GM12878 (cell line): Measurements from ENCODE around the gene COQ9. TPM values are rescaled to one million over a fixed set of nuclear protein-coding genes. Genes with fewer than 3 reads are reported as not detected.

ENCODE experiments used
- ATAC-seq: fragments of 200-7000 bp; cut with Tn5 transposase; 3 replicates; pipeline ENCODE4 v1.9.1; 2020; ENCODE audit warnings: mild to moderate bottlenecking, moderate library complexity
- BruUV-seq: library from RNA; stranded (reverse); fragments of 400-500 nt; replicated peaks from 2 replicates; lab custom pipeline; 2021; lab: Mats Ljungman, UMichigan
- CTCF ChIA-PET: fragments of 300-600 bp; sonication (Branson Sonifier 250); formaldehyde crosslinking; extraction: SDS; loops from one replicate; lab custom pipeline; 2021; ENCODE audit warnings: inconsistent platforms; lab: Yijun Ruan, JAX
- POLR2A ChIA-PET: fragments of 350-600 bp; formaldehyde crosslinking; extraction: SDS; loops from one replicate; lab custom pipeline; 2021; ENCODE audit warnings: inconsistent platforms; lab: Charles Lee
- RAD21 ChIA-PET: fragments of 300-600 bp; sonication (Branson Sonifier 250); formaldehyde crosslinking; loops from one replicate; lab custom pipeline; 2023; ENCODE audit warnings: antibody characterized with exemption; ENCODE audit not compliant: unreplicated experiment; lab: Charles Lee
- SMC1A ChIA-PET: fragments of 300-600 bp; sonication (Branson Sonifier 250); formaldehyde crosslinking; loops from one replicate; lab custom pipeline; 2023; ENCODE audit not compliant: unreplicated experiment, uncharacterized antibody; lab: Charles Lee
- DNase-seq: peaks from one replicate; pipeline ENCODE4 v3.0.0-alpha.2; 2011; ENCODE audit warnings: low read depth, low spot score
- FAIRE-seq: peaks from 3 replicates; lab custom pipeline; 2011; peaks lifted over from hg19 to GRCh38; lab: Jason Lieb, UNC
- H2AFZ ChIP-seq: 2 replicates; pipeline ENCODE4 v1.6.0; 2011; ENCODE audit warnings: low read depth, low read length, control low read depth; ENCODE audit not compliant: control insufficient read depth
- H3K27ac ChIP-seq: 2 replicates; pipeline ENCODE4 v1.5.1; 2011; ENCODE audit warnings: control low read depth; ENCODE audit not compliant: control insufficient read depth, insufficient read depth
- H3K27me3 ChIP-seq, 2 experiments: replicated peaks in 1 of 2; 2 replicates each; pipeline versions ENCODE4 v1.6.0 to v1.6.1; 2011; ENCODE audit warnings: low read length in 1 of 2; ENCODE audit not compliant: control insufficient read depth in 2 of 2, insufficient read depth in 2 of 2
- H3K36me3 ChIP-seq, 2 experiments: 2 replicates each; pipeline ENCODE4 v1.5.1; 2011; ENCODE audit warnings: low read length in 1 of 2; ENCODE audit not compliant: control insufficient read depth in 2 of 2, insufficient read depth in 2 of 2
- H3K4me1 ChIP-seq: 2 replicates; pipeline ENCODE4 v1.6.1; 2011; ENCODE audit warnings: mild to moderate bottlenecking, low read length, moderate library complexity, mixed read lengths; ENCODE audit not compliant: control insufficient read depth, insufficient read depth
- H3K4me2 ChIP-seq: 2 replicates; pipeline ENCODE4 v1.6.0; 2011; ENCODE audit warnings: control low read depth; ENCODE audit not compliant: control insufficient read depth, insufficient read depth
- H3K4me3 ChIP-seq: fragments of 200-600 bp; sonication (generic); 2 replicates; pipeline ENCODE4 v1.5.1; 2016
- H3K79me2 ChIP-seq: 2 replicates; pipeline ENCODE4 v1.6.0; 2011; ENCODE audit warnings: low read length; ENCODE audit not compliant: control insufficient read depth, insufficient read depth
- H3K9ac ChIP-seq: 2 replicates; pipeline ENCODE4 v1.8.0; 2011; ENCODE audit warnings: low read length, control low read depth, mixed read lengths; ENCODE audit not compliant: control insufficient read depth, insufficient read depth
- H3K9me3 ChIP-seq: replicated peaks from 3 replicates; pipeline ENCODE4 v1.5.1; 2011; ENCODE audit warnings: mild to moderate bottlenecking, low read length; ENCODE audit not compliant: control insufficient read depth, insufficient read depth
- H4K20me1 ChIP-seq: 2 replicates; pipeline ENCODE4 v1.6.0; 2011; ENCODE audit not compliant: control insufficient read depth, insufficient read depth
- CBX3 ChIP-seq: fragments of 200-600 bp; sonication (generic); IDR thresholded peaks from 2 replicates; pipeline ENCODE4 v1.6.1; 2016; ENCODE audit warnings: low read depth, borderline replicate concordance
- DPF2 ChIP-seq: fragments of 450-650 bp; IDR thresholded peaks from 2 replicates; pipeline ENCODE4 v1.6.1; 2017; ENCODE audit warnings: mild to moderate bottlenecking
- EED ChIP-seq: sonication (generic); IDR thresholded peaks from 2 replicates; pipeline ENCODE4 v1.6.1; 2016; ENCODE audit warnings: antibody characterized with exemption, low read depth
- IKZF2 ChIP-seq, 2 experiments: fragments of 450-650 bp; IDR thresholded peaks; 2 replicates each; pipeline ENCODE4 v1.6.1; 2017; ENCODE audit warnings: mild to moderate bottlenecking in 2 of 2, moderate library complexity in 2 of 2
- MTA3 ChIP-seq: IDR thresholded peaks from 2 replicates; pipeline ENCODE4 v1.6.1; 2012; ENCODE audit warnings: low read length, inconsistent platforms, borderline replicate concordance
- NKRF ChIP-seq: fragments of 450-650 bp; conservative IDR thresholded peaks from 2 replicates; pipeline ENCODE4 v1.6.1; 2017; ENCODE audit warnings: mild to moderate bottlenecking, moderate library complexity
- WGBS: methylation state at CpG from one replicate; pipeline ENCODE4 v1.1.6; 2016; ENCODE audit warnings: low lambda C conversion rate; ENCODE audit not compliant: insufficient replicate concordance, insufficient coverage; ENCODE audit errors: missing lambda C conversion rate; 5-methylcytosine and 5-hydroxymethylcytosine counted together
- in situ Hi-C: fragments of 300-500 bp; cut with MboI; formaldehyde crosslinking; loops from 9 replicates; pipeline ENCODE4 v1.14.3; 2018; ENCODE audit warnings: mixed read lengths
- intact Hi-C: fragments of 100-400 bp; cut with micrococcal nuclease; formaldehyde crosslinking; loops from one replicate; pipeline ENCODE4 v1.14.2; 2022; ENCODE audit not compliant: unreplicated experiment
- polyA plus RNA-seq, 11 experiments: library from polyadenylated mRNA; depleted of rRNA in 4 of 11; unstranded in 6 of 11; stranded (reverse) in 5 of 11; fragments of >200 nt; fragmentation: Nextera tagmentation in 4 of 11; fragmentation: Illumina TruSeq in 1 of 11; extraction: Ambion mirVana in 4 of 11; extraction: Trizol in 1 of 11; gene quantifications; 1 replicate in 1 of 11; 2 replicates in 10 of 11; pipeline versions ENCODE4 v1.2.1 to v1.2.3, GENCODE V29; 2011 to 2016; ENCODE audit warnings: inconsistent platforms in 2 of 11, missing spikeins in 2 of 11, low read depth in 1 of 11
- total RNA-seq, 4 experiments: library from RNA; depleted of rRNA in 3 of 4; stranded (reverse); fragments of >200 nt in 3 of 4; fragmentation: Illumina TruSeq in 1 of 4; extraction: Trizol in 1 of 4; gene quantifications; 2 replicates each; pipeline versions ENCODE4 v1.2.1 to v1.2.3, GENCODE V29; 2013 to 2021
- TF ChIP-seq, protein P1 (sequence below): IDR thresholded peaks from 2 replicates; pipeline ENCODE4 v1.6.1; 2011; ENCODE audit warnings: low read depth, mild to moderate bottlenecking, low read length, moderate library complexity, borderline replicate concordance; ENCODE audit errors: extremely low read depth
- TF ChIP-seq, protein P2 (sequence below), 3 experiments: IDR thresholded peaks in 2 of 3; conservative IDR thresholded peaks in 1 of 3; 2 replicates each; pipeline ENCODE4 v1.5.1; 2011; ENCODE audit warnings: low read depth in 3 of 3, low read length in 3 of 3, mild to moderate bottlenecking in 3 of 3, control low read depth in 2 of 3, moderate library complexity in 2 of 3, inconsistent platforms in 1 of 3, mixed read lengths in 1 of 3; ENCODE audit not compliant: control insufficient read depth in 2 of 3, insufficient read depth in 1 of 3; ENCODE audit errors: extremely low read depth in 1 of 3

COQ9 gene
- total and polyA plus RNA-seq, 10 of the 15 experiments (the other 5 are each of a cell fraction or from before 2014, with no cell fraction given), result 24.1 to 79.7 (median 50.1) TPM

- intact Hi-C loops (loop anchor here (10.0 kb wide), 1 partner anchor 680 kb away; the partner anchor contains the start of gene CFAP20), in situ Hi-C loops (no loop called here)
- FAIRE-seq (no peak), DNase-seq (no peak), ATAC-seq (no peak)
- Histone ChIP-seq H3K27ac (no peak overlapping the region), H3K27me3 (no peaks in the 10 kb centered on the region), H4K20me1 (no peaks in the 10 kb centered on the region), H2AFZ (no peak overlapping the region), H3K4me3 (no peak overlapping the region), H3K79me2 (peaks cover 40% of the 10 kb centered on the region), H3K4me2 (no peak overlapping the region), H3K9me3 (peaks cover 8% of the 10 kb centered on the region; the same call in 2 of the 3 replicates), H3K9ac (no peak overlapping the region), H3K36me3 (peaks cover 2 to 7% of the 10 kb centered on the region in 2 experiments; a peak in 2 of 4 replicates), H3K4me1 (peaks cover 6% of the 10 kb centered on the region; the same call in 1 of the 2 replicates)
- no peak for TF ChIP-seq CBX3
- TF ChIP-seq MTA3, result no peak
- no peak for TF ChIP-seq EED
- no peak for TF ChIP-seq IKZF2 (IDR thresholded peaks at IDR 0.05)
- TF ChIP-seq, protein P1, sequence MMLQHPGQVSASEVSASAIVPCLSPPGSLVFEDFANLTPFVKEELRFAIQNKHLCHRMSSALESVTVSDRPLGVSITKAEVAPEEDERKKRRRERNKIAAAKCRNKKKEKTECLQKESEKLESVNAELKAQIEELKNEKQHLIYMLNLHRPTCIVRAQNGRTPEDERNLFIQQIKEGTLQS, result no peak
- no peak for TF ChIP-seq NKRF
- TF ChIP-seq, protein P2, sequence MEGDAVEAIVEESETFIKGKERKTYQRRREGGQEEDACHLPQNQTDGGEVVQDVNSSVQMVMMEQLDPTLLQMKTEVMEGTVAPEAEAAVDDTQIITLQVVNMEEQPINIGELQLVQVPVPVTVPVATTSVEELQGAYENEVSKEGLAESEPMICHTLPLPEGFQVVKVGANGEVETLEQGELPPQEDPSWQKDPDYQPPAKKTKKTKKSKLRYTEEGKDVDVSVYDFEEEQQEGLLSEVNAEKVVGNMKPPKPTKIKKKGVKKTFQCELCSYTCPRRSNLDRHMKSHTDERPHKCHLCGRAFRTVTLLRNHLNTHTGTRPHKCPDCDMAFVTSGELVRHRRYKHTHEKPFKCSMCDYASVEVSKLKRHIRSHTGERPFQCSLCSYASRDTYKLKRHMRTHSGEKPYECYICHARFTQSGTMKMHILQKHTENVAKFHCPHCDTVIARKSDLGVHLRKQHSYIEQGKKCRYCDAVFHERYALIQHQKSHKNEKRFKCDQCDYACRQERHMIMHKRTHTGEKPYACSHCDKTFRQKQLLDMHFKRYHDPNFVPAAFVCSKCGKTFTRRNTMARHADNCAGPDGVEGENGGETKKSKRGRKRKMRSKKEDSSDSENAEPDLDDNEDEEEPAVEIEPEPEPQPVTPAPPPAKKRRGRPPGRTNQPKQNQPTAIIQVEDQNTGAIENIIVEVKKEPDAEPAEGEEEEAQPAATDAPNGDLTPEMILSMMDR (IDR thresholded peaks at IDR 0.05 in 2 of 3, conservative IDR thresholded peaks at IDR 0.05 in 1 of 3; ENCODE audit: control insufficient read depth in 2 of 3, extremely low read depth in 1 of 3, insufficient read depth in 1 of 3, low read depth in 3 of 3, low read length in 3 of 3), result no peak
- no peak for TF ChIP-seq DPF2
- POLR2A ChIA-PET, result interaction anchor here (0.5 to 1.1 kb wide), 2 partner anchors 9 to 237 kb away, joined by 3 to 4 read pairs; no protein-coding TSS in a partner anchor
- CTCF ChIA-PET, result interaction anchor here (0.9 to 1.2 kb wide), 2 partner anchors 14 to 27 kb away, joined by 3 to 5 read pairs; no protein-coding TSS in a partner anchor
- SMC1A ChIA-PET, result interaction anchor here (1.2 to 1.6 kb wide), 2 partner anchors 9 to 28 kb away, joined by 3 read pairs; no protein-coding TSS in a partner anchor
- BruUV-seq, result no TSS peak
- WGBS, result 62% methylated on average over 3 of the region's 3 CpGs
- RAD21 ChIA-PET, result interaction anchor here (0.6 to 0.8 kb wide), 2 partner anchors 26 to 75 kb away, joined by 3 read pairs; no protein-coding TSS in a partner anchor
Measured at GRCh38 chr16:57444711-57445110, 2.6 kb upstream of the COQ9 start.
